HG03139 (cell line): ENCODE measurements around the gene TMEM167A.

ENCODE experiments used
- ATAC-seq: cut with Tn5 transposase; IDR thresholded peaks from one replicate; pipeline ENCODE4 v1.9.1; 2021; ENCODE audit not compliant: unreplicated experiment

Gene TMEM167A, protein sequence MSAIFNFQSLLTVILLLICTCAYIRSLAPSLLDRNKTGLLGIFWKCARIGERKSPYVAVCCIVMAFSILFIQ

DNA sequence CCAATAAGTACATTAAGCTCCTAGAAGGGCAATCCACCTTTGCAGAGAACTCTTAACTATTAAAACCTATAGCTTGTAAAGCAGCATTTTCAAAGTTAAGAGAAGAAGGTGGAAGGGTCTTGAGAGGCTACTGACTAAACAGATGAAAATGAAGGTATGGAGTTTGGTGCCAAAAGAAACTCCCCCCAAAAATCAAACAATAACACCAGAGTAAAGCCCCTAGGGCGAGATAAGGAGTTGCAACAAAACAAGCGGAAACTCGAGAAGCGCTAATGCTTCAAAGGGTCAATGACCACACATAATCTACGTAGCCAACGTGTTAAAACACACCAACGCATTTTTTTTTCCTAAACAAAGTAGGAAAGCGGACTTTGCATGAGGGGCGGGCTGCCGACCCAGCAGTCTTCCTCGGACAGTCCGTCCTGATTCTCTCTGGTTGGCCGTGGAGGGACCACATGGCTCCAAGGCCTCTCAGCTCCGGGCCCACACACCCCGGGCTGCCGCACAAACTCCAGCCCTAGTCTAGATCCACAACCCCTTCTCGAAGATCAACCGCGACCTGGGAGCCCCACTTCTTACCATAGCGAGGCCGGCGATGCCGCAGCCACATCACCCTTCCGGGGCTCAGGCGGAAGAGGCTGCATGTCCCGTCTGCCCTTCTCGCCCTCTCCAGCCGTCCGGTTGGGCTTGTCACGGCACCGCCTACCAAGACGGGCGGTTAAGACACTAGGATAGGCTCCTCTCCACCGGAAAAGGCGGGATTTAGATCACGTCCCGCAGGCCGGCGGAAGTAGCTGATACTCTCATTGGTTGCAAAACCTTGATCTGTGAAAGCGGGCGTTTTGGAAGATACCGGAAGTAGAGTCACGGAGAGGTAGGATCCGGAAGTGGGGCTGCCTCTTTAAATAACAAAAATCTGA lies at the start of gene TMEM167A, which contains the start of gene XRCC4:
TMEM167A (minus strand) TSS at position 653 of the 920 bp plus-strand sequence; CDS start at position 582, 71 bp downstream.
XRCC4 (plus strand) TSS at position 806 of the 920 bp plus-strand sequence. CDS start 27,373 bp downstream, outside the sequence.
- peak; percentile 98 for ATAC-seq

DNA sequence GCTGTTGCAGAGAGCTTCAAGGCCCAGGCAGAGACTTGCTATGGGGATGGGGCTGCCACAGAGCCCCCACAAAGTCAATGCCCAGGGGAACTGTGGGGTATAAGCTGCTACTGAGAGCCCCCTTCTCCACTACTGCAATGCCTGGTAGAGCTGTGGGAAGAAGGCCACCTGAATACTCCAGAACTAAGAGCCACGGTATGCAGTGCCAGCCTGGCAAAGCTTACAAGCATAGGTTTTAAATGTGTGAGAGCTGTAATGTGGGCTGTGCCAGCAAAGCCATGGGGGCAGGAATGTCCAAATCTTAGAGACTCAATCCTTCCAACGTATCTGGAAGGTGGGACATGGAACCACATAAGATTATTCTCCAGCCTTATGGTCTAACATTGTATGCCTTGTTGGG lies 49.3 kb upstream of the TMEM167A start:
- ATAC-seq = no peak

DNA sequence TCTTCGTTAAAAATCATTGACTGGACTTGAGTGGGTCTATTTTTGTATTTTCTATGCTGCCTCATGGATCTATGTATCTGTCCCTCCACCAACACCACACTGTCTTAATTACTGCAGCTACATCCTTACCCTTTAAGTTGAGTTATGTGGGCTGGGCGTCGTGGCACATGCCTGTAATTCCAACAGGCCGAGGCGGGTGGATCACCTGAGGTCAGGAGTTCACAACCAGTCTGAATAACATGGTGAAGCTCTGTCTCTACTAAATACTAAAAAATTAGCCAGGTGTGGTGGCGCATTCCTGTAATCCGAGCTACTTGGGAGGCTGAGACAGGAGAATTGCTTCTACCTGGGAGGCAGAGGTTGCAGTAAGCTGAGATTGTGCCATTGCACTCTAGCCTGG lies 48.4 kb upstream of the TMEM167A start:
- no peak for ATAC-seq

DNA sequence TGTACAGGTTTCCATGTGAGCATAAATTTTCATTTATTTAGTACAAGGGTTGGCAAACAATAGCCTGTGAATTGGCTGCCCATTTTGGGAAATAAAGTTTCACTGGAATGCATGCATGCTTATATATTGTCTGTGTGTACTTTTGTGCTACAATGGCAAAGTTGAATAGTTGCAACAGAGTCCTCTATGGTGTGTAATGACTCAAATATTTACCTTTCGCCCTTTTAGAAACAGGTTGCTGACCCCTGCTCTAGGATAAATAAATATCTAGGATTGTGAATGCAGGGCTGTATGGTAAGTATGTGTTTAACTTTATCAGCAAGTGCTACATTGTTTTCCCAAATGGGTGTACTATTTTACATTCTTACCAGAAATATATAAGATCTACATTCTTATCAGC lies 47.4 kb upstream of the TMEM167A start:
- ATAC-seq = no peak

DNA sequence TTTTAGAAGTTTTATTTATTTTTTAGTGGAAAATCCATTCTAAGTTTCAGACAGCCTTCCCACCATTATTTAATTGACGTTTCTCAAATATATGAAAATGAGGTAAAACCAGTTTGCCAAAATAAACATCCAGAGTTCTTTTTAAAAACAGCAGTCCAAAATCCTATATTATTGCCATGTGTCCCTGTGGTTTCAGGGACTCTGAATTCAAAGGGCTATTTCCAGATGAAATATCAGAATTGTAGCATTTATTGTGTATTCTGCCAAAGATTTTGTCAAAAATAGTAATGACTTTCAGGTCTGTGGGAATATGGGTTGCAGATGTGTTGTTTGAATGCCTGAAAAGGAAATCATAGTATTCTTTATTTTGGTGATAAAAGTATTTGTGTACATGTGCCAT lies 41.8 kb upstream of the TMEM167A start:
- no peak for ATAC-seq

DNA sequence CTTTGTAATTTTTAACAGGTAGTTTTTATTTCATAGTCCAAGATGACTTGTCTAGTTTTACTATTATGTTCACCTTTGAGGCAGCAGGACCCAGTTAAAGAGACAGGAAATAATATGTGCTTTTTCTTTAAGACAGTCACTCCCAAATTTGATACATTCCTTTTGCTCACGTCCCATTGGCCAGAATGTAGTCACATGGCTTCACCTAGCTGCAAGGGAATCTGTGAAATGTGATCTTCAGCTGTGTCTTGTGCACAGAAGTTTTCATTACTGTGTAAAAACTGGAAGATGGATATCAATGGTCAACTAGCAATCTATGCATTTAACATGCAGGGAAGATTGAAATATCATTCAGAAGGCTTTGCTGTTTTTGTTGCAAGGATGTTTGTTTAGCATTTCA lies 41.3 kb upstream of the TMEM167A start:
- no peak for ATAC-seq

DNA sequence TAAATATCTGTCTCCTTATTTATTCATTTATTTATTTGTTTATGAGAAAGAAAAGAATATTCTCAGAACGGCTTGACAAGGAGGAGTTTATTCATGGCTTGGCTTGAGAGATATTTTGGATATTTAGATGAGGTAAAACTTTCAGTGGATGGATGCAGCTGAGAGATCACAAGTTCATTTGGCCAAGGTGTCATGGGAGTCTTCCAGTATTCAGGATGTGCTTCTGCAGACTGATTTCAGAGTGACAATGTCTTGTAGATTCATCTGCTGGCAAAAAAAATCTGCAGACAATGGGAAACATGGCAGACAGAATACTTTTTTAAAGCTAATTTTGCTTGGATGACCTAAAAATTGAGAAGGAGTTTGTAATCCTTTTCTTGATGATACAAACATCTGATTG lies 38.6 kb upstream of the TMEM167A start:
- no peak for ATAC-seq

DNA sequence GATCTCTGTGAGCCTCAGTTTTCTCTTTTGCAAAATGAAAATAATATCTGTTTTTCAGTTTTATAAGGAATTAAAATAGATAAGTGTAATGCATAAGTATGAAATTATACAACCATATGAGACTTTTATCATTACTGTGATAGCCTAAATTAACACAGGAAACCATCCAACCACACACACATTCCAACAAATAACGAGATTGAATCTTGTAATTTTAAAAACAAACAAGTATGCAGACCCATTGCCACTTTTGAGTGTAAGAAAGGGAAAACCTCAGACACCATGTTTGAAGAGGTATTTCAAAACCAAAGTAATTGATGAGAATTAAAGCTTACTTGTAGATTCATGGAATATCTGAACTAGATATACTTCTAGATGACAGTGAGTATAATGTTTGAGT lies 32.2 kb upstream of the TMEM167A start:
- ATAC-seq = no peak

DNA sequence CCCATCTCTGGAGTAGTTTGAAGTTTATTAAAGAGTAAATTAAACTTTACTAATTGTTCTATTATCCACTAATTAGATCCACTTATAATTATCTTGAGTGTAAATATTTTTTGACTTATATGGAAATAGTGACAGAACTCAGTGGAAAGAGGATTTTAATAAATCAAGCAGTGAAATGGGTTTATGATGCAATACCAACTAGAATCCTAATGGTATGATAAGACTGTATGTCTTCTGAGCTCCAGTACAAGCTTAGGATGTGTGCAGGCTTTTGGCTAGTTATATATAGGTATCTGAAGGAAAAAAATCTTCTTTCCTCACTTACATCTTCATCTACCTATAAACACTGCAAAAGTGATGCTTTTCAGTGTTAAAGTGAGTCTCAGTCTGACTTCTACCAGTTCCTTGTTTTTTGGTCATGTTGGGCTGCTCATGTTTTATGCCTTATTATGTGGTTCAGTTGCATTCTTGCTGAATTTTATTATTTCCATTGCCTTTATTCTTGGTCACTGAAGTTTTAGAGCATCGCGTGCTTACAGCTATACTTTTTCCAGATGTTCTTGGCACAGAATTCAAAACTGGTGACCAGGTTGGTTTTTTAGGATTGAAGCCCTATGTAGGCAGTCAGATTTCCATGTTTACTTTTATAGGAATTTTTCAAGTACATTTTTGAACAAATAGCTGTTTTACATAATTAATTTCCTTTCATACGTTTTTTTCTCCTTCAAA lies 30.7 kb upstream of the TMEM167A start:
- no peak for ATAC-seq

DNA sequence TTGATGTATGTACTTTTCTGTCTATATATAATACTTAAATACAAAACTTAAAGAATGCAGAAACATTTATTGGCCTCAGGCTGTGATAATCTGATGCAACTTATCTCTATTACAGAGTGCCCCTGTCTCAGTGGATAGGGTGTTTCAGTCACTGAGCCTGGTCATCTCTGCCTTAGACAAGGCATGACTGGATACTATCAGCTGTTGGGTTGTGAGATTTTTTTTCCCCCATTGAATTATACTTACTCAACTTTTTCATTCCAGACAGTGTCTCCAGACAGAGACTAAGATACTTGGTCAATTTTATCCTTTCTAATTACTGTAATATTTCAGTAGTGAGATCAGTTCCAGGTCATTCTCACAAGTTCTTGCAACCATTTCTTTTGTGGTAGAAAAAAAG lies 26.8 kb upstream of the TMEM167A start:
- ATAC-seq = no peak

DNA sequence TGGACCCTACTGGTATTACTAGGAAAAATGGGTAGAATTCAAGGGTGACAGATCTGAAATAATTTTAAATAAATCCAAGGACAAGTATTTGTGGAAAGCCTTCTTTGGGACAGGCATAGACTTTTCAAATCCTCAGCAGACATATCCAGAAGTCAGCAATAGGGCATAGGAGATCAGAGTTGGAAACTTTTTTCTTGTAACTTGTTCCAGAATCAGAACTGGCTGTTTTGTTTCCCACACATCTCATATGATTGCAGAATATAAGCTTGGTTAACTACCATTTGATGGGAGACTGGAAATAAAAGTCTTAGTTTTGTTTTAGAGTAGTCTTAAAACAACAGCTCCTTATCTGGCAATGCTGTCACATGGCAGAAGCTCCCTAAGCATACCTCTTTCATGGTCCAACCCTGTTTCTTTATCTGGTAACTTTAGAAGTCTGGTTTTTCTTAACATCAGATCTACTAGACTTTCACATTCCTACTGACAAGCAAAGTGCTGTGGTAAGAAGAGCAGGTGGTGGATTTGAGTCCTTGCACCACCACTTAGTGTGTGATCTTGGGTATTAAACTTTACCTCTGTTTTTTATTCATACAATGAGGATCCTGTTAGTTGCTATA lies 25.3 kb upstream of the TMEM167A start:
- no peak for ATAC-seq

DNA sequence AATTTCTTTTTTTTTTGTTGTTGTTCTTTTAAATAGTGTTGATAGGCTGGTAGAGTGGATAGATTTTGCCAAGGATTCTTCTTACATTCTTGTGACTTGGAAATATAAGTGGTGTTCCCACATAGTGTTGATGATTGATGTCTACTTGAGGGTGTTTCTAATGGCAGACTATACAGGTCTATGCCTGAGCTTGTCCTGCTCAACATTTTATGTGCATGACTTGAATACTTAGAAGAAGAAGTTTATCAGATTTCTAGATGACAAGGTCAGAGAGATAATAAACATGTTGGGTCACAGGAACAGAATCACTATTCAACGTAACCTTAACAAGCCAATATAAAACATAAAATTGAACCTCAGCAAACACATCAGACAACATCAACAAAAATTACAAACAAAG lies 24.3 kb upstream of the TMEM167A start:
- no peak for ATAC-seq

DNA sequence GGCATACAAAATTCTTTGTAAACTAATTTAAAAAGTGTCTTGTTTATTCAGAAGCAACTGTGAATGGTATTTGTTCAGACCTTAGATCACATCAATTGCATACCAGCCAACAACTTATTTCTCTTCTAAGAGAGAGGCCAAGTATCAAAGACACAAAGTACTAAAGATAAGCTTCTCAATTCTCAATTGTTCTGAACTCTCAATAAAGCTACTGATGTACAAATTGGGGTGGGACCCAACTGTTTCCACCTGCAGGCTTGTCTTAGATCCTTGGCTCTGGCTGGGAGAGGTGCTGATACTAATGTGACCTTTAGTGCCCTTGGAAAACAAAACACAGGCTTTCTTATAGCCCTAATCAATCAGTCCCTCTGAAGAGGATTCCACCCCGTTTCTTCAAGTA lies 22.3 kb upstream of the TMEM167A start:
- ATAC-seq = no peak

DNA sequence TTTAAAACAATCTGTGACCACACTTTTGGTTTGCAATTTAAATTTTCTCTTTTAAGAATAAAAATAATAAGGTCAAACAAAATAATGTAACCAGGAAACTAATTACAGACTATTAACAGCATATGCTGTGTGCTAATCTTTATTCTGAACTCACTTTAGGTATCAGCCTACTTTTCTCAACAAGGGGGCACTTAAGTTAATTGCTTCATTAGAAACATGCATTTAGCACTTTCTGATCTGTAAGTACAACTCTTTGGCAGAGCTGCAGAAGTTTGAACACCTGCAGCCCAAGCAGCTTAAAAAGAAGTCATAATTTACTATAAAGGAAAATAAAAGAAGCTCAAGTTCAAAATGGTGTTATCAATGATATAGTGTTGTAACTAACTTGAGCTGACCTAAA lies 21.8 kb upstream of the TMEM167A start:
- ATAC-seq = no peak

DNA sequence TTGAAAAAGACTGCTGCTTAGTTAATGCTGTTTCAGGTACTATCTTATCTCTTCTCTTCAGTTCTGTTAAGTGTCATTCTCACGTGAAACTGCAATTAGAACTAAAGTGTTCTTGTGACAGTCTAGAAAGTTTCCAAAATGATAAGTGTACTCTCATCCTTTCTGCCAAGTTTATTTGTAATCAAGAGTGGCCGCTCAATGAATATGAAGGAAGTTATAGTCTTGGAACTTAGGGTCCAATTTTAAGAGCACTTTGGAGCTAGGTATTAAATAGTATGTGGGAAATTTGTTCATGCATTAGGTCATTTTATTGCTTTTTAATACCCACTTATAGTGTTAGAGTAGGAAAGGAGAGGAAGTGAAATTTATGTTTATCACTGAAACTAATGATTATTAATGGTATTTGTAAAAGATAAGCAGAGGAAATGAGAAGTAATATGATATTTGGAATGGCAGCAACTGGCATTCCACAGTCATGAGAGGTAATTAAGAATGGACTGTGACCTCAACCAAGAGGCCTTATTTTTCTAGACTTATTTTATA lies 20.6 kb upstream of the TMEM167A start:
- no peak for ATAC-seq

DNA sequence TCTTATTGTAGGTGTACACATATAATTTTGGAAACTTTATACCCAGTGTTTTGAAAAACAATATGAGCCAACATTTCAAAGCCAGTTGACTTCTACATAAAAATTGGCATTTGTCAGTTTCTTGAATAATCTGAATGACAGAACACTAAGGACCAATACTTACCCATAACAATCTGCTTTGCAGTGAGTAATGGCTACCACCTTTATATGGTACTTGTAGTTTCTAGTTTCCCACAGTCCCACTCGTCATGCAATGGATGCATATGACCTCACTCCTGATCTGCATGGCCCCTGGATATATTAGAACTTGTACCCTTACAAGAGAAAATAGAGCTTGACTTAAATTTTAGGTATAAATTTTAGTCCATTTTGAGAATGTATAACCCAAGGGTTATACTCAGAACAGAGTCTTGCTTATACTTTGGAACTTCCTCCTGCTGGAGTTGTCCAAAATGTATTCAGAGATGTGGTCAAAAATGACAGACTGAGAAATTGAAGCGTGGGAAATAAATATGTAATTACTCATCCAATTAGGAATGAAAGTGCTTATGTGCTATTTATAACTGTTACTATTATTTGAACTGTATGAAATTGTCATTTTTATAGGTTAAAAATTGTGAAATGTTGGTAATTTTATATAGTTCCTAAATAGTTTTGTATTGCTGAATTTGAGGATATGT lies 19.6 kb upstream of the TMEM167A start:
- ATAC-seq = no peak

DNA sequence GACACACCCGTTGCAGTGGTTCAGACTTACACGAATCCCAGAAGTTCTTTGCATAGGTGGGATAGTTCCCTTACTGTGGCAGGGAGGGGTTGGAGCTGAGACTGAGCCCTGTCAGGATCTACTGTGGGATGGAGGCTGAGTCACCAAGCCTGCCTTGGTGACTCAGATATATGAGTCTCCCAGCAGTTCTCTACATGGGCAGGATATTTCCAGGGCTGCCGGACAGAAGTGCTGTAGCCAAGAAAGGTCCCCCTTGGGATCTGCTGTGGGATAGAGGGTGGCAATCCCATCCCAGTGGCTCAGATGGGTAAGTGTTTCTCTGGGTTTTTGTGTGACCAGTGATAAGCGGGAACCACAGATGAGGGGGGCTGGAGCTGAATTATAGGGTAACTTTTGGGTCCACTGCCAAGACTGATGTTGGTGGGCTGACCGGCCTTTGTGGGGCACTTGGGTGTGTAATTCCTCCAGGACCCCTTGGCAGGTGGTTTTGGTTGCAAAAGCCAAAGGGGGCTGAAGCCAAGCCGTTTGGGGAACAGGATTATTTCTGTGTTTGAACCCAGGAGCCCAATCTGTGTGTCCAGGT lies 18.9 kb upstream of the TMEM167A start:
- ATAC-seq = no peak

DNA sequence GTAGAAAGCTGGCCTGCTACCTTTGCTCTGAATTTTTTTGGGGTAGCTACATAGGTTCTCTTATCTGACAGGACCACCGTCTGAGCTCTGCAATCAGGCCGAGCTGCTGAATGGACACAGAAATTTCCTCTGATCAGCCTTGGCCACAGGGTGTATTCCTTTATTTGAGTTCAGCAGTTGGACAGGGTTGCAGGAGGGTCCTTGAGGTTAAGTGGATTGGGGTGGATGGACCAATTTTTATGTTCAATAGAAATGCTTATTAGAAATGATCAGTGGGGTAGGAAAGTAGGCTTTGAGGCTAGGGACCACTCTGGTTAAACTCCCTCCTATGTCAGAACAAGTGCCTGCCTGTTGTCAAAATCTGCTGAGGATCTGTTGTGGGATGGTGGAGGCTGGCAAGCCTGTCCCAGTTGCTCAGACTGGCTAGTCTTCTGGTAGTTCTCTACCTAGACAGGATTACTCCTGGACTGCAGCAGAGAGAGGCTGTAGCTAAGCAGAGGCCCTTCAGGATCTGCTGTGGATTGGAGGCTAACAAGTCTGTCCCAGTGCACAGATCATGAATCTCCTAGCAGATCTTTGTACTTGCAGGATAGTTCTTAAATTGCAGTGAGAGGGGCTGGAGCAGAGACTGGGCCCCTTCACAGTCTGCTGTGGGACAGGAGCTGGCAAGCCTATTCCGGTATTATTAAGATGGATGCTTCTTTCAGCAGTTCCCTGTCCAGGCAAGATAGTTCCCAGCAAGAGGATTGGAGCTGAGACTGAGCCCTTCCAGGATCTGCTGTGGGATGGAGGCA lies 18.2 kb upstream of the TMEM167A start:
- ATAC-seq = no peak

DNA sequence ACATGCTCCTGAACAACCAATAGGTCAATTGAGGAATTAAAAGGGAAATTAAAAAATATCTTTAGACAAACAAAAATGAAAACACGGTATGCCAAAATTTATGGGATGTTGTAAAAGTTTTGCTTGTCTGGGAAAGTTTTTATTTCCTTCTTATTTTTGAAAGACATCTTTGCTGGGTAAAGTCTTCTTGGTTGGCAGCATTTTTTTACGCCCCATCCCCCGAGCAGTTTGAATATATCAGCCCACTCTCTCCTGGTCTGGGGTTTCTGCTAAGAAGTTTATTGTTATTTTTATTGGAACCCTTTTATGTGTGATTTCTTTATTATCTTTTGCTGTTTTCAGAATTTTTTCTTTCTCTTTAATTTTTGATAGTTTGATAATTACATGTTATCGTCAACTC lies 16.5 kb upstream of the TMEM167A start:
- ATAC-seq = no peak
